IMR-90 (cell line): ENCODE measurements around the gene BMERB1.
"Not testable (repeated sequence)": the region's sequence is repeated elsewhere in the genome, so short reads cannot be mapped to it uniquely, and the experiment has no call there.

Source experiments
- FOS ChIP-seq: fragments of 150-350 bp; IDR thresholded peaks from 2 replicates; pipeline ENCODE4 v1.6.1; 2016; ENCODE audit warnings: low read depth, low read length
- MAZ ChIP-seq: IDR thresholded peaks from 2 replicates; pipeline ENCODE4 v1.6.1; 2012; ENCODE audit warnings: low read depth, mild to moderate bottlenecking, low read length, improper control_type of control experiment, moderate library complexity, borderline replicate concordance

GRCh38 chr16:15430884-15431283 lies 3.5 kb upstream of the BMERB1 start:
- not testable (repeated sequence) for TF ChIP-seq FOS, MAZ
